ENCODE data around the gene CFC1.
"Not testable (repeated sequence)": the region's sequence is repeated elsewhere in the genome, so short reads cannot be mapped to it uniquely, and the experiment has no call there.

CFC1 gene

DNA sequence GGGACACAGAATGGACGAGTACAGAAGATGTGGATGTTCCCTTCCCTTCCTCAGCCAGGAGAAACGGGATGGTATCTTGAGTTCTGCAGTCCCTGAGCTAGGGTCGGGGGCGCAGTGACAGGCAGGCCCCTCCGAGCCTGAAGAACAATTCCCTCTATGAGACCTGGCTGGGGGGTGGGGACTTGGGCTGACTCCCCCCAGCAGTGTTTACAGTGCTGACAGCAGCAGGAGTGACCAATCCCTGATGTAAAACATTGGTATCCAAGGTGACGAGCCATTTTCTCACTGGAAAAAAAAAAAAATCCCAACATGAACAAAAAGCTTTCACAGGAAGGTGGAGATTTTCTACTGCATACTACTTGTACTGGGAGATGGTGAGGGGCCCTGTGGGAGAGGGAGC lies at the start of gene CFC1:
Gene CFC1, minus strand, starts transcription at position 183 of the 400 bp plus-strand sequence. CDS start 288 bp downstream, outside the sequence.
- H3K4me1 ChIP-seq; H3K4me2 ChIP-seq (ENCODE audit: low read length); H3K79me2 ChIP-seq; H3K27ac ChIP-seq; H2AFZ ChIP-seq; H3K9ac ChIP-seq; H3K27me3 ChIP-seq (ENCODE audit: control insufficient read depth, insufficient read depth, low read length); H3K36me3 ChIP-seq (ENCODE audit: control insufficient read depth, insufficient read depth, low read length); H3K4me3 ChIP-seq (ENCODE audit: low read depth, low read length); H3K9me3 ChIP-seq (ENCODE audit: control insufficient read depth, low read length): not testable (repeated sequence)

- not testable (repeated sequence) for H3K4me3 ChIP-seq (ENCODE audit: low read depth, low read length); H3K27ac ChIP-seq; H3K27me3 ChIP-seq (ENCODE audit: control insufficient read depth, insufficient read depth, low read length); H3K4me2 ChIP-seq (ENCODE audit: low read length); H3K36me3 ChIP-seq (ENCODE audit: control insufficient read depth, insufficient read depth, low read length); H3K79me2 ChIP-seq; H3K4me1 ChIP-seq; H3K9me3 ChIP-seq (ENCODE audit: control insufficient read depth, low read length); H3K9ac ChIP-seq; H2AFZ ChIP-seq
Measured at GRCh38 chr2:130641688-130642087, 42.3 kb upstream of the CFC1 start.

DNA sequence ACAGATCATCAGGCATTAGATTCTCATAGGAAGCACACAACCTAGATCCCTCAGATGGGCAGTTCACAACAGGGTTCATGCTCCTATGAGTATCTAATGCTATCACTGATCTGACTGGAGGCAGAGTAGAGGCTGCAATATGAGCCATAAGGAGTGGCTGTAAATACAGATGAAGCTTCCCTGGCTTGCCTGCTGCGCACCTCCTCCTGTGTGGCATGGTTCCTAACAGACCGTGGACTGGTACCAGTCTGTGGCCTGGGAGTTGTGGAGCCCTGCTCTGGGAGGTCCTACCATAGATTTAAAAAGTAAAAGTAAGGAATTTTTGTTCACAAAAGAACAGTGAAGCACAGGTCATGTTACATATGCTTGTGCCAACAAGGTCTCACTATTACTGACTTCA lies 39.6 kb upstream of the CFC1 start:
- H3K4me2 ChIP-seq (ENCODE audit: low read length); H3K27me3 ChIP-seq (ENCODE audit: control insufficient read depth, insufficient read depth, low read length); H3K9ac ChIP-seq; H3K36me3 ChIP-seq (ENCODE audit: control insufficient read depth, insufficient read depth, low read length); H3K4me3 ChIP-seq (ENCODE audit: low read depth, low read length); H3K27ac ChIP-seq; H3K9me3 ChIP-seq (ENCODE audit: control insufficient read depth, low read length); H2AFZ ChIP-seq; H3K79me2 ChIP-seq; H3K4me1 ChIP-seq: not testable (repeated sequence)

DNA sequence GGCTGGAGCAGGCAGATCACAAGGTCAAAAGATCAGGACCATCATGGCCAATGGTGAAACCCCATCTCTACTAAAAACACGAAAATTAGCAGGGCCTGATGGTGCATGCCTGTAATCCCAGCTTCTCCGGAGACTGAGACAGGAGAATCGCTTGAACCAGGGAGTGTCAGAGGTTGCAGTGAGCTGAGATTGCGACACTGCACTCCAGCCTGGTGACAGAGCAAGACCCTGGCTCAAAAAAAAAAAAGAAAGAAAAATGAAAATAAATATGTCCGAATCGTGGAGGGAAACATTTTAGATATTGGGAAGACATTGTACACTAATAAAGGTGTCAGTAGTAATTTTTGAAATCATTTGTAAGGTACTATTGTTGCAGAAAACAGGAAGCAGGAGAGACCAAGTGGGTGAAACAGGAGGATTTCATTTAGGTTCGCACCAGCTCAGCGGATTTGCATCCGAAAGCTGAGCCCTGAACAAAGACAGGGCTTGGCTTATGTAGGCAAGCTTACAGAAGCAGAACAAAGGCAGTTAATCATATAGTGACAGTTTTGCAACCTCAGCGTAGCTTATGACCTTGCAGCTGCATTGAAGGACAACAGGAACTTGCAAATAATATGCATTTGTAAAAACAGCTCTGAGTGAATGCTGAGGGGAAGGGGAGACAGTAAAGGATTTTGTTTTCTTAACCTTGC lies 29.6 kb upstream of the CFC1 start:
- H3K9me3 ChIP-seq (ENCODE audit: control insufficient read depth, low read length); H3K27ac ChIP-seq; H3K27me3 ChIP-seq (ENCODE audit: control insufficient read depth, insufficient read depth, low read length); H3K9ac ChIP-seq; H3K4me2 ChIP-seq (ENCODE audit: low read length); H3K4me1 ChIP-seq; H2AFZ ChIP-seq; H3K36me3 ChIP-seq (ENCODE audit: control insufficient read depth, insufficient read depth, low read length); H3K4me3 ChIP-seq (ENCODE audit: low read depth, low read length); H3K79me2 ChIP-seq: not testable (repeated sequence)

- not testable (repeated sequence) for H3K9ac ChIP-seq; H3K27me3 ChIP-seq (ENCODE audit: control insufficient read depth, insufficient read depth, low read length); H3K79me2 ChIP-seq; H3K4me1 ChIP-seq; H3K4me3 ChIP-seq (ENCODE audit: low read depth, low read length); H3K4me2 ChIP-seq (ENCODE audit: low read length); H3K27ac ChIP-seq; H3K9me3 ChIP-seq (ENCODE audit: control insufficient read depth, low read length); H3K36me3 ChIP-seq (ENCODE audit: control insufficient read depth, insufficient read depth, low read length); H2AFZ ChIP-seq
Measured at GRCh38 chr2:130611140-130611539, 11.8 kb upstream of the CFC1 start, which contains the start of gene POTEJ. TSS of gene POTEJ (plus strand) at chr2:130611440. CDS start at chr2:130611533, 93 bp downstream.

GRCh38 chr2:130610486-130610885 lies 11.1 kb upstream of the CFC1 start:
- not testable (repeated sequence) for H3K4me1 ChIP-seq; H3K27ac ChIP-seq; H3K27me3 ChIP-seq (ENCODE audit: control insufficient read depth, insufficient read depth, low read length)

GRCh38 chr2:130609002-130609920 lies 9.9 kb upstream of the CFC1 start:
- not testable (repeated sequence) for H3K79me2 ChIP-seq; H3K9me3 ChIP-seq (ENCODE audit: control insufficient read depth, low read length); H3K36me3 ChIP-seq (ENCODE audit: control insufficient read depth, insufficient read depth, low read length); H3K9ac ChIP-seq; H2AFZ ChIP-seq; H3K27me3 ChIP-seq (ENCODE audit: control insufficient read depth, insufficient read depth, low read length); H3K27ac ChIP-seq; H3K4me2 ChIP-seq (ENCODE audit: low read length); H3K4me3 ChIP-seq (ENCODE audit: low read depth, low read length); H3K4me1 ChIP-seq

More at GRCh38 chr2:130610486-130610885, 11.1 kb upstream of the CFC1 start:
- not testable (repeated sequence) for H3K36me3 ChIP-seq (ENCODE audit: control insufficient read depth, insufficient read depth, low read length); H3K9ac ChIP-seq; H3K79me2 ChIP-seq; H3K4me2 ChIP-seq (ENCODE audit: low read length); H3K9me3 ChIP-seq (ENCODE audit: control insufficient read depth, low read length); H3K4me3 ChIP-seq (ENCODE audit: low read depth, low read length); H2AFZ ChIP-seq

- not testable (repeated sequence) for H3K36me3 ChIP-seq (ENCODE audit: control insufficient read depth, insufficient read depth, low read length); H2AFZ ChIP-seq; H3K79me2 ChIP-seq; H3K4me1 ChIP-seq; H3K9me3 ChIP-seq (ENCODE audit: control insufficient read depth, low read length); H3K27me3 ChIP-seq (ENCODE audit: control insufficient read depth, insufficient read depth, low read length); H3K4me3 ChIP-seq (ENCODE audit: low read depth, low read length); H3K4me2 ChIP-seq (ENCODE audit: low read length); H3K27ac ChIP-seq; H3K9ac ChIP-seq
Measured at GRCh38 chr2:130608276-130609001, 9.1 kb upstream of the CFC1 start.

DNA sequence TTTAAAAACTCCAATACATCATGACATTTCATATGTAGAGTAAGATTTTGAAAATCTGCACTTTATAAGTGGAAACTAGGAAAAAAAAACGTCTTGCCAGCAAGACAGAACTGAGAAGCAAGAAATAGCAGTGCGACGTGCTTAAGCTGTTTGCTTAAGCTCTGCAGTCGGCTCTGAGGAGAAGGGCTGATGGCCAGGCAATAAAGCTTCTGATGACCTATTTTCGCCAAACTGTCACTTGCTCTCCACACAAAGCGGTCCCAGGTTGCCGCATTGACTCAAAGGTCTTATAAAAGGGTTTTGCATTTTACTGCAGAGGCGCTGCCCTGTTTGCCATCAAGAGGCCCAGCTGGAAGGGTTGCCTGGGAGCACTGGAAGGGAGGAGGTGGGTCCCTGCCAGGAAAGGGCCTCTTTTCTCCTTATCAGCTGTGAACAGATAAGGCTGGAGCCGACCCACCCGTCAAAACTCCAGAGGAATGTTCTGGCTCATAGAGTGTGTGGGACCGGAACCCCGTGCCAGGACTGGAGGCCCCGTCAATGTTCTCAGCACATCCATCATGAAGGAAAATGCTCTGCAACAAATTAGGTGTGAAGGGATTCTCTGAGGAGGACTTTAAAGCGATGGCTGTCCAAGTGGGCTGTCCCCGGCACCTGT lies 2.4 kb upstream of the CFC1 start:
- not testable (repeated sequence) for H3K79me2 ChIP-seq; H3K27ac ChIP-seq; H3K27me3 ChIP-seq (ENCODE audit: control insufficient read depth, insufficient read depth, low read length); H3K4me1 ChIP-seq; H3K9ac ChIP-seq; H2AFZ ChIP-seq; H3K4me3 ChIP-seq (ENCODE audit: low read depth, low read length); H3K4me2 ChIP-seq (ENCODE audit: low read length); H3K36me3 ChIP-seq (ENCODE audit: control insufficient read depth, insufficient read depth, low read length); H3K9me3 ChIP-seq (ENCODE audit: control insufficient read depth, low read length)

GRCh38 chr2:130599926-130600325 lies 551 bp upstream of the CFC1 start:
- not testable (repeated sequence) for H2AFZ ChIP-seq; H3K27ac ChIP-seq; H3K36me3 ChIP-seq (ENCODE audit: control insufficient read depth, insufficient read depth, low read length)

More at GRCh38 chr2:130599926-130600325, 551 bp upstream of the CFC1 start:
- H3K79me2 ChIP-seq; H3K4me2 ChIP-seq (ENCODE audit: low read length); H3K4me3 ChIP-seq (ENCODE audit: low read depth, low read length); H3K27me3 ChIP-seq (ENCODE audit: control insufficient read depth, insufficient read depth, low read length); H3K9ac ChIP-seq; H3K9me3 ChIP-seq (ENCODE audit: control insufficient read depth, low read length); H3K4me1 ChIP-seq: not testable (repeated sequence)

All from parathyroid adenoma (tissue), 2 donors.